PFSK-1 (cell line): ENCODE measurements around the gene ARHGAP4.

Source experiments
- POLR2AphosphoS5 ChIP-seq: IDR thresholded peaks from 2 replicates; pipeline ENCODE4 v1.6.1; 2012; ENCODE audit warnings: low read depth, mild to moderate bottlenecking, control low read depth, low read length, moderate library complexity
- SIN3A ChIP-seq: IDR thresholded peaks from 2 replicates; pipeline ENCODE4 v1.6.1; 2012; ENCODE audit warnings: mild to moderate bottlenecking, low read length, moderate library complexity, borderline replicate concordance; ENCODE audit not compliant: insufficient read depth
- TAF1 ChIP-seq: IDR thresholded peaks from 2 replicates; pipeline ENCODE4 v1.6.1; 2012; ENCODE audit warnings: low read length, control low read depth, borderline replicate concordance; ENCODE audit not compliant: insufficient read depth
- TF ChIP-seq, protein P1 (sequence below), 2 experiments: IDR thresholded peaks; 2 replicates each; pipeline versions ENCODE4 v1.6.1 to v1.8.0; 2011 to 2012; ENCODE audit warnings: low read depth in 2 of 2, low read length in 2 of 2, control low read depth in 1 of 2, inconsistent platforms in 1 of 2, mild to moderate bottlenecking in 1 of 2, moderate library complexity in 1 of 2; ENCODE audit not compliant: insufficient read depth in 1 of 2

DNA sequence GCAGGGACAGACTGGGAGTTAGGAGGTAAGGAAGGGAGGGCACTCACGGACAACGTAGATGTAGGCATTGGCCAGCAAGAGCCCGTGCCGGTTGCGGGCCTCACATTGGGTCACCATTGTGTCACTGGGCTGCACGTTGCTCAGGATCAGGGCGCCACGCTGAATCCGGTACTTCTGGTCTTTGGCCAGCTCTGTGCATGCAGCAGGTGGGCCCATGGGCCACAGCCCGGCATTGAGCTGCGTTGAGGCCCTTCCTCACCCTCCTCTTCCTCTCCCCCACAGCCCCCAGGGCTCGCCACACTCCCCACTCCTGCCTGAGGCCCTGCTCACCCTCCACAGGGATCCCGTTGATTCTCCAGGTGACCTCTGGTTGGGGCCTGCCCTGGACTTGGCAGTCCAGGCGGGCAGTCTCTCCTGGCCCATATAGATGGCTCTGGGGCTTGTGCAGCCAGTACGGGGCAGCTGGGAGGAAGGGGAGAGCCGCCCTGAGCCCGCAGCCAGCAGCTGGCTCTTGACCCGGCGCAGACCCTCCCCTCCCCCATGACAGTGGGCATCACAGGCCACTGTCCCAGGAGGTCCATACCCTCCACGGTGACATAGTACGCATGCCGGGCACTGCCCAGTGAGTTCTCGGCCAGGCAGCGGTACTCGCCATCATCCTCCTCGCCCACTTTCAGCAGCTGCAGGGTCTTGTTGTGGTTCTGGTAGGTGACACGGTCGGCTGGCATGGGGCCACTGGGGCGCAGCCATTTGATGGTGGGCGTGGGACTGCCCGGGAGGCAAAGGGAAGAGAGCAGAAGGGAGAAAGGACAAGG lies 56.4 kb downstream of the ARHGAP4 start:
- TF ChIP-seq POLR2AphosphoS5: no peak
- TF ChIP-seq TAF1: no peak
- TF ChIP-seq SIN3A: no peak
- TF ChIP-seq, protein P1, sequence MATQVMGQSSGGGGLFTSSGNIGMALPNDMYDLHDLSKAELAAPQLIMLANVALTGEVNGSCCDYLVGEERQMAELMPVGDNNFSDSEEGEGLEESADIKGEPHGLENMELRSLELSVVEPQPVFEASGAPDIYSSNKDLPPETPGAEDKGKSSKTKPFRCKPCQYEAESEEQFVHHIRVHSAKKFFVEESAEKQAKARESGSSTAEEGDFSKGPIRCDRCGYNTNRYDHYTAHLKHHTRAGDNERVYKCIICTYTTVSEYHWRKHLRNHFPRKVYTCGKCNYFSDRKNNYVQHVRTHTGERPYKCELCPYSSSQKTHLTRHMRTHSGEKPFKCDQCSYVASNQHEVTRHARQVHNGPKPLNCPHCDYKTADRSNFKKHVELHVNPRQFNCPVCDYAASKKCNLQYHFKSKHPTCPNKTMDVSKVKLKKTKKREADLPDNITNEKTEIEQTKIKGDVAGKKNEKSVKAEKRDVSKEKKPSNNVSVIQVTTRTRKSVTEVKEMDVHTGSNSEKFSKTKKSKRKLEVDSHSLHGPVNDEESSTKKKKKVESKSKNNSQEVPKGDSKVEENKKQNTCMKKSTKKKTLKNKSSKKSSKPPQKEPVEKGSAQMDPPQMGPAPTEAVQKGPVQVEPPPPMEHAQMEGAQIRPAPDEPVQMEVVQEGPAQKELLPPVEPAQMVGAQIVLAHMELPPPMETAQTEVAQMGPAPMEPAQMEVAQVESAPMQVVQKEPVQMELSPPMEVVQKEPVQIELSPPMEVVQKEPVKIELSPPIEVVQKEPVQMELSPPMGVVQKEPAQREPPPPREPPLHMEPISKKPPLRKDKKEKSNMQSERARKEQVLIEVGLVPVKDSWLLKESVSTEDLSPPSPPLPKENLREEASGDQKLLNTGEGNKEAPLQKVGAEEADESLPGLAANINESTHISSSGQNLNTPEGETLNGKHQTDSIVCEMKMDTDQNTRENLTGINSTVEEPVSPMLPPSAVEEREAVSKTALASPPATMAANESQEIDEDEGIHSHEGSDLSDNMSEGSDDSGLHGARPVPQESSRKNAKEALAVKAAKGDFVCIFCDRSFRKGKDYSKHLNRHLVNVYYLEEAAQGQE (IDR thresholded peaks at IDR 0.05; ENCODE audit: insufficient read depth in 1 of 2, low read depth in 2 of 2, low read length in 2 of 2): no peak
